AG04449 (cell line): ENCODE results near the gene SOX8.
"Not testable (repeated sequence)": the region's sequence is repeated elsewhere in the genome, so short reads cannot be mapped to it uniquely, and the experiment has no call there.

Source experiments
- CTCF ChIA-PET: fragments of 350-600 bp; formaldehyde crosslinking; extraction: SDS; loops from one replicate; lab custom pipeline; 2021; ENCODE audit warnings: antibody characterized with exemption; lab: Yijun Ruan, JAX
- POLR2A ChIA-PET: fragments of 400-600, 350-600 bp; formaldehyde crosslinking; extraction: SDS; loops from one replicate; lab custom pipeline; 2020; ENCODE audit warnings: antibody characterized with exemption, inconsistent platforms; lab: Yijun Ruan, JAX
- DNase-seq: peaks from one replicate; pipeline ENCODE4 v3.0.0-alpha.2; 2010; ENCODE audit warnings: low read depth, low spot score
- H3K4me3 ChIP-seq: 2 replicates; pipeline ENCODE4 v1.5.1; 2011; ENCODE audit warnings: low read depth, mild to moderate bottlenecking, control low read depth, low read length
- TF ChIP-seq, protein P1 (sequence below): IDR thresholded peaks from one replicate; pipeline ENCODE4 v1.5.1; 2011; ENCODE audit warnings: mild to moderate bottlenecking, moderate library complexity, low read length, control low read depth, inconsistent platforms; ENCODE audit not compliant: insufficient read depth; ENCODE audit errors: missing control alignments

The SOX8 gene

DNA sequence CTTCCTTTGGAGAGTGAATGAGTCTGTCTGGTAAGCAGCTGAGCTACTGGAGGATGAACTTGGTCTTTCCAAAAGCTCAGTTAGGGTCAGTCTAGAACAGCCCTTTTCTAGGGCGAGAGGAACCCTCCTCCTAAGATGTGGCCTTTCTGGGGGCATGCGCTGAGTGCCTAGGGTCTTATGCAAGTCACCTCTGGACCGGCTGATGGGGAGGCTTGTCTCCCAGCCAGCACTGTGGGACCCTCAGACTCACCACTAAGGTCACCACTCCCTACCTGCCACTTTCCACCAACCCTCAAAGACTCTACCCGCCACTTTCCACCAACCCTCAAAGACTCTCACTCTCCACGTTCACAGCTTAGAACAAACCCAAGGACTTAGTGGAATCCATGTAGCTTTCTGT, 37.6 kb upstream of the SOX8 start:
- no peak for DNase-seq
- CTCF ChIA-PET: no interaction called here
- TF ChIP-seq, protein P1, sequence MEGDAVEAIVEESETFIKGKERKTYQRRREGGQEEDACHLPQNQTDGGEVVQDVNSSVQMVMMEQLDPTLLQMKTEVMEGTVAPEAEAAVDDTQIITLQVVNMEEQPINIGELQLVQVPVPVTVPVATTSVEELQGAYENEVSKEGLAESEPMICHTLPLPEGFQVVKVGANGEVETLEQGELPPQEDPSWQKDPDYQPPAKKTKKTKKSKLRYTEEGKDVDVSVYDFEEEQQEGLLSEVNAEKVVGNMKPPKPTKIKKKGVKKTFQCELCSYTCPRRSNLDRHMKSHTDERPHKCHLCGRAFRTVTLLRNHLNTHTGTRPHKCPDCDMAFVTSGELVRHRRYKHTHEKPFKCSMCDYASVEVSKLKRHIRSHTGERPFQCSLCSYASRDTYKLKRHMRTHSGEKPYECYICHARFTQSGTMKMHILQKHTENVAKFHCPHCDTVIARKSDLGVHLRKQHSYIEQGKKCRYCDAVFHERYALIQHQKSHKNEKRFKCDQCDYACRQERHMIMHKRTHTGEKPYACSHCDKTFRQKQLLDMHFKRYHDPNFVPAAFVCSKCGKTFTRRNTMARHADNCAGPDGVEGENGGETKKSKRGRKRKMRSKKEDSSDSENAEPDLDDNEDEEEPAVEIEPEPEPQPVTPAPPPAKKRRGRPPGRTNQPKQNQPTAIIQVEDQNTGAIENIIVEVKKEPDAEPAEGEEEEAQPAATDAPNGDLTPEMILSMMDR: no peak
- POLR2A ChIA-PET: no interaction called here
- H3K4me3 ChIP-seq: no peak overlapping the region

DNA sequence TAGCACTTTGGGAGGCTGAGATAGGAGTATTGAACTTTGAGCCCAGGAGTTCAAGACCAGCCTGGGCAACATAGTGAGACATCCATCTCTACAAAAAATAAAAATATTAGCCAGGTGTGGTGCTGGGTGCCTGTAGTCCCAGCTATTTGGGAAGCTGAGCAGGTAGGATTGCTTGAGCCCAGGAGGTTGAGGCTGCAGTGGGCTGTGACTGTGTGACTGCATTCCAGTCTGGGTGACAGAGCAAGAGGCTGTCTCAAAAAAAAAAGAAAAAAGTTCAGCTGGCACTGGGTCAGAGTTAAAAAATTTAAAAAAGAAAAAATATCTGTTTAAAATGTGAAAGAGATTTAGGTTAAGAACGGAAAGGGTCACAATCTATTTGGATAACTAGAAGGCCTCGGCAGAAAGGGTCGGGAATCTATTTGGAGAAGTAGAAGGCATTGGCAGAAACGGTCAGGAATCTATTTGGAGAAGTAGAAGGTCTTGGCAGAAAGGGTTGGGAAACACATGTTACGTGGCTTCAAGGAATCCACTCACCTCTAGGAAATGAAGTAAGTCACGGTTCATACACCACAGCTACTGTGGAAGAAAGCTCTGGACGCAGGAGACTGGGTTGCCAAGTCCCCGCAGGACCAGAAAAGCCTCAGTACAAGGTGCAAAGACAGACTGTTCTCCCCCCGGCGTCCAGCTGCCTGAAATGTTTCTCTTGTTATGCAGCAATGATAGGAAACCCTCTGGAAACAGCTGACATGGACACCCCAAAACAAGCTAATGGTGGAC, 36.1 kb upstream of the SOX8 start:
- DNase-seq: no peak
- POLR2A ChIA-PET: no interaction called here
- no peak overlapping the region for H3K4me3 ChIP-seq
- CTCF ChIA-PET: no interaction called here
- TF ChIP-seq, protein P1: no peak

DNA sequence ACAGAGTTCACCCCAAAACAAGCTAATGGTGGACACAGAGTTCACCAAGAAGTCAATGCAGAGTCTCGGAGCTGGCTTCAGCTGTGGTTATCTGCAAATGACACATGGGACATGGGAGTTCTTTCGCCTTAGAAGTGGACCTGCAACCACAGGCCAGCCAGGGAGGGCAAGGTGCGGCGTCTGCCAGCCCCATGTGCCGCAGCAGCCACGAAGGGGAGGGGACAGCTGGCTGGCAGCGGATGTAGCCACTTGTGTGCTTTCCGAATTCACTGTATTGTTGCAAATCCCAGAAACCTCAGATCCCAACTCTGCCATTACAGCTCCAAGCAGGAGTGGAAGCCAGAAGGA, 35.5 kb upstream of the SOX8 start:
- TF ChIP-seq, protein P1: no peak

DNA sequence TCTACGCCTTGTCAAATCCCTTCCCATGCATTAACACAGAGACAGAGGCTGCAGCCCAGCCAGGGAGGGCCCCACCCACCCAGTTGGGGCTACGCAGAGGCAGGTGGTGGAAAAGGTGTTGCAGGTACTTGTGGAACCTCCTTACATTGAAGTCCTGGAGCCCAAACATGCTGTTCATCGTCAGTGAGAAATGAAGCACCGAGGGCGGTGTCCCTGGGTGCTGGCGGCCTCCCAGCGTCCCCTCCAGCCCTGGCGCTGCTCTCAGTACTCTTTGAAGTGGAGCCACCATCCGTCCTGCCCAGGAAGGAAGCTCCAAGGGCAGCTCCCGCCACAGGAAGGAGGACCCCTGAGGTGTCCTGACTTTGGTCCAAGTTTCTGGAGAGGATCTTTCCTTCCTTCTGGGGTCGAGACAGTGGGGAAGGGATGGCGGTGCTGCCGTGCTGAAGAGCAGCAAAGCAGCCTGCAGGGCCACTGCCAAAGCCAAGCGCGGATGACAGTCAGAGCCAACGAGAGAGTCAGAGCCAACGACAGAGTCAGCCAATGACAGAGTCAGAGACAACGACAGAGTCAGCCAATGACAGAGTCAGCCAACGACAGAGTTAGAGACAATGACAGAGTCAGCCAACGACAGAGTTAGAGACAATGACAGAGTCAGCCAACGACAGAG, 34.2 kb upstream of the SOX8 start:
- CTCF ChIA-PET: no interaction called here
- TF ChIP-seq, protein P1: no peak
- no peak overlapping the region for H3K4me3 ChIP-seq
- DNase-seq: no peak
- POLR2A ChIA-PET: no interaction called here

More for the DNA sequence above, 35.5 kb upstream of the SOX8 start:
- POLR2A ChIA-PET: no interaction called here
- CTCF ChIA-PET: no interaction called here
- no peak for DNase-seq
- H3K4me3 ChIP-seq: no peak overlapping the region

DNA sequence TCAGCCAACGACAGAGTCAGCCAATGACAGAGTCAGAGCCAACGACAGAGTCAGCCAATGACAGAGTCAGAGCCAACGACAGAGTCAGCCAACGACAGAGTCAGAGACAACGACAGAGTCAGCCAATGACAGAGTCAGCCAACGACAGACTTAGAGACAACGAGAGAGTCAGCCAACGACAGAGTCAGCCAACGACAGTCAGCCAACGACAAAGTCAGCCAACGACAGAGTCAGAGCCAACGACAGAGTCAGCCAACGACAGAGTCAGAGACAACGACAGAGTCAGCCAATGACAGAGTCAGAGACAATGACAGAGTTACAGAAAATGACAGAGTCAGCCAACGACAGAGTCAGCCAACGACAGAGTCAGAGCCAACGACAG, 33.7 kb upstream of the SOX8 start:
- DNase-seq, H3K4me3 ChIP-seq, POLR2A ChIA-PET, CTCF ChIA-PET: not testable (repeated sequence)

DNA sequence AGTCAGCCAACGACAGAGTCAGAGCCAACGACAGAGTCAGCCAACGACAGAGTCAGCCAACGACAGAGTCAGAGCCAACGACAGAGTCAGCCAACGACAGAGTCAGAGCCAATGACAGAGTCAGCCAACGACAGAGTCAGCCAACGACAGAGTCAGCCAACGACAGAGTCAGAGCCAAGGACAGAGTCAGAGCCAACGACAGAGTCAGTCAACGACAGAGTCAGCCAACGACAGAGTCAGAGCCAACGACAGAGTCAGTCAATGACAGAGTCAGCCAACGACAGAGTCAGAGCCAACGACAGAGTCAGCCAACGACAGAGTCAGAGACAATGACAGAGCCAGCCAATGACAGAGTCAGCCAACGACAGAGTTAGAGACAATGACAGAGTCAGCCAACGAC, 32.8 kb upstream of the SOX8 start:
- POLR2A ChIA-PET, H3K4me3 ChIP-seq, DNase-seq, CTCF ChIA-PET: not testable (repeated sequence)

DNA sequence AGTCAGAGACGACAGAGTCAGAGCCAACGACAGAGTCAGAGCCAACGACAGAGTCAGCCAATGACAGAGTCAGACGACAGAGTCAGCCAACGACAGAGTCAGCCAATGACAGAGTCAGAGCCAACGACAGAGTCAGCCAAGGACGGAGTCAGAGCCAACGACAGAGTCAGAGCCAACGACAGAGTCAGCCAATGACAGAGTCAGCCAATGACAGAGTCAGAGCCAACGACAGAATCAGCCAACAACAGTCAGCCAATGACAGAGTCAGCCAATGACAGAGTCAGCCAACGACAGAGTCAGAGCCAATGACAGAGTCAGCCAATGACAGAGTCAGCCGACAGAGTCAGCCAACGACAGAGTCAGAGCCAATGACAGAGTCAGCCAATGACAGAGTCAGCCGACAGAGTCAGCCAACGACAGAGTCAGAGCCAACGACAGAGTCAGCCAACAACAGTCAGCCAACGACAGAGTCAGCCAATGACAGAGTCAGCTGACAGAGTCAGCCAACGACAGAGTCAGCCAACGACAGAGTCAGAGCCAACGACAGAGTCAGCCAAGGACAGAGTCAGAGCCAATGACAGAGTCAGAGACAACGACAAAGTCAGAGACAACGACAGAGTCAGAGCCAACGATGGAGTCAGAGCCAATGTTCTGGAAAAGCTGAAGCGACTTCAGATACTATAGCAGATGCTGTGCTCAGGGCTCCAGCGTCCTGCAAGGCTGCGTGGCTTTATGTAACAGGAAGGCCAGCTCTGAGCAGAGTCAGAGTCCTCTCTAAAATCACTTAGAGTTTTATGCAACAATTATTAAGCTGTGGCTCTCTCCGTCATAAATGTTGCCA, 30.6 kb upstream of the SOX8 start:
- POLR2A ChIA-PET: interaction anchor here (0.6 kb wide), 1 partner anchor 55 kb away, joined by 3 read pairs; no protein-coding TSS in a partner anchor
- DNase-seq, H3K4me3 ChIP-seq, CTCF ChIA-PET: not testable (repeated sequence)
